HepG2 (cell line): ENCODE data around the gene TMEM63C. TPM values are rescaled to one million over a fixed set of nuclear protein-coding genes. Genes with fewer than 3 reads are reported as not detected.

Experiments
- ATAC-seq: fragments of 200-7000 bp; cut with Tn5 transposase; 3 replicates; pipeline ENCODE4 v1.9.1; 2020; ENCODE audit warnings: mild to moderate bottlenecking, moderate library complexity
- BruUV-seq: library from RNA; stranded (reverse); fragments of 400-500 nt; replicated peaks from 2 replicates; lab custom pipeline; 2021; lab: Mats Ljungman, UMichigan
- CTCF ChIA-PET: fragments of 300-600 bp; formaldehyde crosslinking; extraction: SDS; loops from one replicate; lab custom pipeline; 2021; ENCODE audit warnings: low total read pairs, inconsistent platforms, low intra/inter-chr PET ratio; lab: Yijun Ruan, JAX
- POLR2A ChIA-PET: fragments of 350-600 bp; sonication (Branson Sonifier 250); formaldehyde crosslinking; loops from one replicate; lab custom pipeline; 2020; ENCODE audit warnings: antibody characterized with exemption, inconsistent platforms; lab: Yijun Ruan, JAX
- DNase-seq: peaks from one replicate; pipeline ENCODE4 v3.0.0-alpha.2; 2015; ENCODE audit warnings: low spot score
- FAIRE-seq: peaks from 3 replicates; lab custom pipeline; 2011; peaks lifted over from hg19 to GRCh38; lab: Jason Lieb, UNC
- H2AFZ ChIP-seq: one replicate; pipeline ENCODE4 v1.6.1; 2011; ENCODE audit warnings: low read length, inconsistent platforms
- H3K27ac ChIP-seq: fragments of 300-600 bp; 3 replicates; pipeline ENCODE4 v1.8.0; 2011; ENCODE audit warnings: mixed run types, mild to moderate bottlenecking, mixed read lengths, low read length, inconsistent platforms; ENCODE audit not compliant: insufficient read depth; ENCODE audit errors: extremely low read length
- H3K27me3 ChIP-seq, 2 experiments: fragments of 200-600 bp in 1 of 2; 2 replicates in 1 of 2; 3 replicates in 1 of 2; pipeline versions ENCODE4 v1.6.0 to v1.8.0; 2011; ENCODE audit warnings: low read length in 2 of 2, mild to moderate bottlenecking in 2 of 2, moderate library complexity in 2 of 2, inconsistent platforms in 1 of 2; ENCODE audit not compliant: insufficient read depth in 2 of 2, control insufficient read depth in 1 of 2
- H3K36me3 ChIP-seq, 2 experiments: fragments of 200-600 bp in 1 of 2; replicated peaks in 1 of 2; 2 replicates in 1 of 2; 3 replicates in 1 of 2; pipeline versions ENCODE4 v1.5.1 to v1.8.0; 2011; ENCODE audit warnings: low read length in 2 of 2, inconsistent platforms in 1 of 2; ENCODE audit not compliant: insufficient read depth in 2 of 2, control insufficient read depth in 1 of 2
- H3K4me1 ChIP-seq: 2 replicates; pipeline ENCODE4 v1.5.1; 2012; ENCODE audit warnings: low read length, inconsistent platforms; ENCODE audit not compliant: insufficient read depth
- H3K4me2 ChIP-seq: 2 replicates; pipeline ENCODE4 v1.6.0; 2011; ENCODE audit warnings: low read depth, low read length, inconsistent platforms
- H3K4me3 ChIP-seq, 3 experiments: fragments of 200-600 bp in 1 of 3; sonication (generic), shearing (Covaris generic) in 1 of 3; replicated peaks in 1 of 3; 2 replicates each; pipeline ENCODE4 v1.5.1; 2011 to 2016; ENCODE audit warnings: low read length in 3 of 3, inconsistent platforms in 2 of 3, low read depth in 2 of 3, mild to moderate bottlenecking in 2 of 3, control low read depth in 1 of 3, mixed read lengths in 1 of 3; ENCODE audit not compliant: insufficient read depth in 1 of 3
- H3K79me2 ChIP-seq: one replicate; pipeline ENCODE4 v1.6.1; 2011; ENCODE audit warnings: low read length, inconsistent platforms; ENCODE audit not compliant: insufficient read depth
- H3K9ac ChIP-seq: 2 replicates; pipeline ENCODE4 v1.6.0; 2011; ENCODE audit warnings: mild to moderate bottlenecking, low read depth, low read length, inconsistent platforms; ENCODE audit not compliant: insufficient read depth
- H3K9me3 ChIP-seq: 2 replicates; pipeline ENCODE4 v1.5.1; 2012; ENCODE audit warnings: mild to moderate bottlenecking, low read length
- H4K20me1 ChIP-seq: 2 replicates; pipeline ENCODE4 v1.6.0; 2011; ENCODE audit warnings: inconsistent platforms, mild to moderate bottlenecking, low read length, moderate library complexity; ENCODE audit not compliant: insufficient read depth
- ADNP ChIP-seq: sonication (generic); formaldehyde crosslinking; IDR thresholded peaks from 2 replicates; pipeline ENCODE4 v1.4.0; 2020; ENCODE audit warnings: missing genetic modification reagents
- ARNT2 ChIP-seq: sonication (generic); formaldehyde crosslinking; IDR thresholded peaks from 2 replicates; pipeline ENCODE4 v1.8.0; 2022; ENCODE audit warnings: mild to moderate bottlenecking, low read depth, missing genetic modification reagents, moderate library complexity
- MAFK ChIP-seq, 2 experiments: IDR thresholded peaks in 1 of 2; conservative IDR thresholded peaks in 1 of 2; 2 replicates each; pipeline ENCODE4 v1.6.1; 2011; ENCODE audit warnings: improper control_type of control experiment in 2 of 2, low read length in 2 of 2
- NBN ChIP-seq: fragments of 450-650 bp; conservative IDR thresholded peaks from 2 replicates; pipeline ENCODE4 v1.6.1; 2017
- NFRKB ChIP-seq: fragments of 450-650 bp; IDR thresholded peaks from 2 replicates; pipeline ENCODE4 v1.6.1; 2017
- NFYB ChIP-seq: sonication (generic); formaldehyde crosslinking; IDR thresholded peaks from 2 replicates; pipeline ENCODE4 v1.4.0; 2020; ENCODE audit warnings: missing genetic modification reagents
- REPIN1 ChIP-seq: sonication (generic); formaldehyde crosslinking; IDR thresholded peaks from 2 replicates; pipeline ENCODE4 v1.8.0; 2022; ENCODE audit warnings: missing genetic modification reagents, low read depth, mild to moderate bottlenecking, borderline replicate concordance
- RFXANK ChIP-seq: IDR thresholded peaks from 2 replicates; pipeline ENCODE4 v1.6.1; 2016
- SALL1 ChIP-seq: sonication (generic); formaldehyde crosslinking; IDR thresholded peaks from 2 replicates; pipeline ENCODE4 v1.8.0; 2022; ENCODE audit warnings: mild to moderate bottlenecking, missing genetic modification reagents
- ZBTB7B ChIP-seq: sonication (generic); formaldehyde crosslinking; IDR thresholded peaks from 2 replicates; pipeline ENCODE4 v1.4.0; 2020; ENCODE audit warnings: missing genetic modification reagents
- ZNF136 ChIP-seq: sonication (generic); formaldehyde crosslinking; IDR thresholded peaks from 2 replicates; pipeline ENCODE4 v1.8.1; 2022; ENCODE audit warnings: low read depth, mild to moderate bottlenecking, moderate library complexity, missing genetic modification reagents
- ZNF17 ChIP-seq: sonication (generic); formaldehyde crosslinking; IDR thresholded peaks from 2 replicates; pipeline ENCODE4 v1.5.0; 2020; ENCODE audit warnings: mild to moderate bottlenecking, missing genetic modification reagents
- ZNF326 ChIP-seq: sonication (generic); formaldehyde crosslinking; IDR thresholded peaks from 2 replicates; pipeline ENCODE4 v1.4.0; 2020; ENCODE audit warnings: missing genetic modification reagents, borderline replicate concordance
- ZNF746 ChIP-seq: sonication (generic); formaldehyde crosslinking; IDR thresholded peaks from 2 replicates; pipeline ENCODE4 v1.8.0; 2022; ENCODE audit warnings: mild to moderate bottlenecking, missing genetic modification reagents
- WGBS: methylation state at CpG from one replicate; pipeline ENCODE4 v1.1.6; 2017; ENCODE audit warnings: low lambda C conversion rate; 5-methylcytosine and 5-hydroxymethylcytosine counted together
- in situ Hi-C: cut with HindIII; loops from 2 replicates; pipeline ENCODE4 v1.10.0; 2017; ENCODE audit warnings: low pct_unique_long_range_greater_than_20kb; ENCODE audit not compliant: extremely low pct_ligation_motif_present
- intact Hi-C: fragments of 100-400 bp; cut with micrococcal nuclease; formaldehyde crosslinking; loops from one replicate; pipeline ENCODE4 v1.10.0; 2022; ENCODE audit not compliant: unreplicated experiment
- polyA plus RNA-seq, 8 experiments: library from polyadenylated mRNA; depleted of rRNA in 3 of 8; stranded (reverse) in 7 of 8; unstranded in 1 of 8; fragments of >200 nt; fragmentation: Illumina TruSeq in 4 of 8; extraction: Trizol in 4 of 8; gene quantifications; 2 replicates each; pipeline versions ENCODE4 v1.2.1 to v1.2.3, GENCODE V29; 2011 to 2016; ENCODE audit warnings: low read depth in 4 of 8, missing spikeins in 1 of 8, mixed read lengths in 1 of 8; ENCODE audit not compliant: insufficient read depth in 1 of 8
- total RNA-seq, 5 experiments: library from RNA; depleted of rRNA; stranded (reverse); fragments of >200 nt; fragmentation: Illumina TruSeq; extraction: Trizol; gene quantifications; 2 replicates each; pipeline ENCODE4 v1.2.3, GENCODE V29; 2016; ENCODE audit warnings: low read depth in 1 of 5
- TF ChIP-seq, protein P1 (sequence below): sonication (generic); formaldehyde crosslinking; IDR thresholded peaks from 2 replicates; pipeline ENCODE4 v1.4.0; 2020; ENCODE audit warnings: missing genetic modification reagents
- TF ChIP-seq, protein P2 (sequence below): sonication (generic); formaldehyde crosslinking; conservative IDR thresholded peaks from 2 replicates; pipeline ENCODE4 v1.8.0; 2022; ENCODE audit warnings: mild to moderate bottlenecking, moderate library complexity, missing genetic modification reagents
- TF ChIP-seq, protein P3 (sequence below): sonication (generic); formaldehyde crosslinking; IDR thresholded peaks from 2 replicates; pipeline ENCODE4 v1.9.0; 2021; ENCODE audit warnings: missing genetic modification reagents, mild to moderate bottlenecking, borderline replicate concordance
- TF ChIP-seq, protein P4 (sequence below): sonication (generic); formaldehyde crosslinking; IDR thresholded peaks from 2 replicates; pipeline ENCODE4 v1.8.0; 2022; ENCODE audit warnings: mild to moderate bottlenecking, missing genetic modification reagents, moderate library complexity

TMEM63C gene
- total and polyA plus RNA-seq, 2 of the 13 experiments (the other 11 are each of a cell fraction or from before 2014, with no cell fraction given): 0.17 to 0.27 TPM

DNA sequence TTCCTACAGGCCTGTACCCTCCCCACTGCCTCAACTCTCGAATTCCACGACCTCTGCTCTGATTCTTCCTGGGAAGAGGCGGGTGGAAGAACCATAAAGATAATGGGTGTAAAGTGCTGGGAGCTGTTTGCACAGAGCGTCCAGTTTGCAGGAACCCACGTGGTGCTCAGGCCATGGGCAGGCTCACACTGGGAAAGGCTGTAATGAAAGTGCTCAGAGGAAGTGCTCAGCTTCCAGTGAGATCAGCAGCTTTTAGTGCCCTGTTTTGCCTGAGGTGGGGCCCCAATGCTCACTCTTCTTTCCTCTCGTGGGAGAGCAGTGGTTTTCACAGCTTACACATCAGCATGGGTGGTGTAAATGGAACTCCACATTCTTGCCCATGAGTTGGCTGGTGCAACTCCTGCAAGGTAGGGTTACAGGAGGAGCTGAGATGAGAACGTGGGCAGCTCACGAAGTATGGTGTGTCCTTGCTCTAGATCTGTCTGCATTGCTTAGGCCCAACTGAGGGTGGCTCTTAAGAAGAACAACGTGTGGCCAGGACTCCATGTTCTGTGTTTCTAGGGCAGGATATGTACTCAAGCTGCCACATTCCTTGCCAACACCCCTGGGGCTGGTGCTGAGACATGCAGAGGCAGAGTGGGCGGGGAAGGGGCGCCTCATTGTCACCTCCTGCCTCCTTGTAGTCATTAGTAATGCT lies 2.9 kb downstream of the TMEM63C start:
- in situ Hi-C loops (no loop called here), intact Hi-C loops (no loop called here)
- Histone ChIP-seq H4K20me1 (no peaks in the 10 kb centered on the region), H2AFZ (peak overlapping the region; percentile 68), H3K79me2 (no peaks in the 10 kb centered on the region), H3K27ac (no peak overlapping the region), H3K4me2 (peak overlapping the region; percentile 65), H3K9me3 (no peaks in the 10 kb centered on the region), H3K4me1 (peaks cover 65% of the 10 kb centered on the region), H3K4me3 (peak overlapping the region in 1 of 3 experiments; percentile 40; a peak in 3 of 6 replicates), H3K9ac (no peak overlapping the region), H3K27me3 (peaks cover 4 to 23% of the 10 kb centered on the region in 2 experiments; a peak in 4 of 5 replicates), H3K36me3 (no peaks in the 10 kb centered on the region)
- ChIA-PET CTCF (no interaction called here), POLR2A (no interaction called here)
- ATAC-seq: peak; percentile 57
- no peak for DNase-seq
- peak; percentile 43 for FAIRE-seq
- BruUV-seq: no TSS peak
- WGBS: 13% methylated on average over 9 of the region's 11 CpGs
- TF ChIP-seq NFYB (CRISPR knock-in tag) (no peak), SALL1 (peak; percentile 74; the same call in 1 of the 2 replicates), ZNF136 (CRISPR knock-in tag) (no peak), MAFK (conservative IDR thresholded peaks at IDR 0.05 in 1 of 2, IDR thresholded peaks at IDR 0.05 in 1 of 2; ENCODE audit: low read length in 2 of 2) (no peak), ZNF746 (CRISPR knock-in tag) (no peak), REPIN1 (CRISPR knock-in tag) (no peak), ADNP (no peak), ZNF326 (CRISPR knock-in tag) (no peak), RFXANK (CRISPR knock-in tag) (no peak), NFRKB (no peak), ZBTB7B (no peak), ARNT2 (CRISPR knock-in tag) (no peak), NBN (no peak), ZNF17 (no peak)
- TF ChIP-seq, protein P1, sequence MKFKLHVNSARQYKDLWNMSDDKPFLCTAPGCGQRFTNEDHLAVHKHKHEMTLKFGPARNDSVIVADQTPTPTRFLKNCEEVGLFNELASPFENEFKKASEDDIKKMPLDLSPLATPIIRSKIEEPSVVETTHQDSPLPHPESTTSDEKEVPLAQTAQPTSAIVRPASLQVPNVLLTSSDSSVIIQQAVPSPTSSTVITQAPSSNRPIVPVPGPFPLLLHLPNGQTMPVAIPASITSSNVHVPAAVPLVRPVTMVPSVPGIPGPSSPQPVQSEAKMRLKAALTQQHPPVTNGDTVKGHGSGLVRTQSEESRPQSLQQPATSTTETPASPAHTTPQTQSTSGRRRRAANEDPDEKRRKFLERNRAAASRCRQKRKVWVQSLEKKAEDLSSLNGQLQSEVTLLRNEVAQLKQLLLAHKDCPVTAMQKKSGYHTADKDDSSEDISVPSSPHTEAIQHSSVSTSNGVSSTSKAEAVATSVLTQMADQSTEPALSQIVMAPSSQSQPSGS (CRISPR knock-in tag): no peak
- TF ChIP-seq, protein P2, sequence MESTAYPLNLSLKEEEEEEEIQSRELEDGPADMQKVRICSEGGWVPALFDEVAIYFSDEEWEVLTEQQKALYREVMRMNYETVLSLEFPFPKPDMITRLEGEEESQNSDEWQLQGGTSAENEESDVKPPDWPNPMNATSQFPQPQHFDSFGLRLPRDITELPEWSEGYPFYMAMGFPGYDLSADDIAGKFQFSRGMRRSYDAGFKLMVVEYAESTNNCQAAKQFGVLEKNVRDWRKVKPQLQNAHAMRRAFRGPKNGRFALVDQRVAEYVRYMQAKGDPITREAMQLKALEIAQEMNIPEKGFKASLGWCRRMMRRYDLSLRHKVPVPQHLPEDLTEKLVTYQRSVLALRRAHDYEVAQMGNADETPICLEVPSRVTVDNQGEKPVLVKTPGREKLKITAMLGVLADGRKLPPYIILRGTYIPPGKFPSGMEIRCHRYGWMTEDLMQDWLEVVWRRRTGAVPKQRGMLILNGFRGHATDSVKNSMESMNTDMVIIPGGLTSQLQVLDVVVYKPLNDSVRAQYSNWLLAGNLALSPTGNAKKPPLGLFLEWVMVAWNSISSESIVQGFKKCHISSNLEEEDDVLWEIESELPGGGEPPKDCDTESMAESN: 0 out of 2 replicates have a peak, but pooled peaks have one; percentile 19
- TF ChIP-seq, protein P3, sequence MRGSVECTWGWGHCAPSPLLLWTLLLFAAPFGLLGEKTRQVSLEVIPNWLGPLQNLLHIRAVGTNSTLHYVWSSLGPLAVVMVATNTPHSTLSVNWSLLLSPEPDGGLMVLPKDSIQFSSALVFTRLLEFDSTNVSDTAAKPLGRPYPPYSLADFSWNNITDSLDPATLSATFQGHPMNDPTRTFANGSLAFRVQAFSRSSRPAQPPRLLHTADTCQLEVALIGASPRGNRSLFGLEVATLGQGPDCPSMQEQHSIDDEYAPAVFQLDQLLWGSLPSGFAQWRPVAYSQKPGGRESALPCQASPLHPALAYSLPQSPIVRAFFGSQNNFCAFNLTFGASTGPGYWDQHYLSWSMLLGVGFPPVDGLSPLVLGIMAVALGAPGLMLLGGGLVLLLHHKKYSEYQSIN (CRISPR knock-in tag): no peak
- TF ChIP-seq, protein P4, sequence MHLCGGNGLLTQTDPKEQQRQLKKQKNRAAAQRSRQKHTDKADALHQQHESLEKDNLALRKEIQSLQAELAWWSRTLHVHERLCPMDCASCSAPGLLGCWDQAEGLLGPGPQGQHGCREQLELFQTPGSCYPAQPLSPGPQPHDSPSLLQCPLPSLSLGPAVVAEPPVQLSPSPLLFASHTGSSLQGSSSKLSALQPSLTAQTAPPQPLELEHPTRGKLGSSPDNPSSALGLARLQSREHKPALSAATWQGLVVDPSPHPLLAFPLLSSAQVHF: no peak
